Keratinocyte (primary cell): ENCODE data around the gene GPR21.

Experiments
- EZH2 ChIP-seq: IDR thresholded peaks from one replicate; pipeline ENCODE4 v1.6.1; 2012; ENCODE audit warnings: inconsistent platforms, mild to moderate bottlenecking, low read length, moderate library complexity
- TF ChIP-seq, protein P1 (sequence below), 3 experiments: IDR thresholded peaks in 1 of 3; conservative IDR thresholded peaks in 1 of 3; optimal IDR thresholded peaks in 1 of 3; 2 replicates in 2 of 3; 3 replicates in 1 of 3; pipeline versions ENCODE3 to v1.5.1; 2011; ENCODE audit warnings: low read length in 3 of 3, mild to moderate bottlenecking in 3 of 3, moderate library complexity in 2 of 3, control low read depth in 1 of 3, inconsistent platforms in 1 of 3; ENCODE audit not compliant: insufficient read depth in 2 of 3; ENCODE audit errors: extremely low read depth in 1 of 3

DNA sequence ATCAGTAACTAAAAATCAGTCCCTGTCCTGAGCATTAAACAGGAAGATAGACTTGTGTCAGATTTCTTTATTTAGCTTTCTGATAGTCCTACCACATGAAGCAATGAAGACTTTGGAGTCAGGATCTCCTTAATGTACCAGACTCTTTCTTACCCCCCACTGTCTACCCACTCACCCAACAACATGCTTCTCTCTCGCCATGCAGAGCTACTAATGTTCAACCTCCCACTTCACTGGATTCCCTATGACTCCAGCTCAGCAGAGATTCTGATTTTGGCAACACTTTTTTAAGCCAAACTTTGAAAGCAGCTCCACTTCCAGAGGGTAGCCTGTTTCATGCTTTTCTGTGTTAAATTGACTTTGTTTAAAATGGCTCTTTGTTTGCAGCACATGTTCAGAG is 50.8 kb downstream of the GPR21 start:
- TF ChIP-seq, protein P1, sequence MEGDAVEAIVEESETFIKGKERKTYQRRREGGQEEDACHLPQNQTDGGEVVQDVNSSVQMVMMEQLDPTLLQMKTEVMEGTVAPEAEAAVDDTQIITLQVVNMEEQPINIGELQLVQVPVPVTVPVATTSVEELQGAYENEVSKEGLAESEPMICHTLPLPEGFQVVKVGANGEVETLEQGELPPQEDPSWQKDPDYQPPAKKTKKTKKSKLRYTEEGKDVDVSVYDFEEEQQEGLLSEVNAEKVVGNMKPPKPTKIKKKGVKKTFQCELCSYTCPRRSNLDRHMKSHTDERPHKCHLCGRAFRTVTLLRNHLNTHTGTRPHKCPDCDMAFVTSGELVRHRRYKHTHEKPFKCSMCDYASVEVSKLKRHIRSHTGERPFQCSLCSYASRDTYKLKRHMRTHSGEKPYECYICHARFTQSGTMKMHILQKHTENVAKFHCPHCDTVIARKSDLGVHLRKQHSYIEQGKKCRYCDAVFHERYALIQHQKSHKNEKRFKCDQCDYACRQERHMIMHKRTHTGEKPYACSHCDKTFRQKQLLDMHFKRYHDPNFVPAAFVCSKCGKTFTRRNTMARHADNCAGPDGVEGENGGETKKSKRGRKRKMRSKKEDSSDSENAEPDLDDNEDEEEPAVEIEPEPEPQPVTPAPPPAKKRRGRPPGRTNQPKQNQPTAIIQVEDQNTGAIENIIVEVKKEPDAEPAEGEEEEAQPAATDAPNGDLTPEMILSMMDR (optimal IDR thresholded peaks at IDR 0.05 in 1 of 3, IDR thresholded peaks at IDR 0.05 in 1 of 3, conservative IDR thresholded peaks at IDR 0.05 in 1 of 3; ENCODE audit: extremely low read depth in 1 of 3, insufficient read depth in 2 of 3, low read length in 3 of 3), result no peak
- TF ChIP-seq EZH2, result no peak
